HepG2 (cell line): Measurements from ENCODE around the gene AATF. TPM values are rescaled to one million over a fixed set of nuclear protein-coding genes. Genes with fewer than 3 reads are reported as not detected.
A peak's percentile ranks its signal among the peaks of the same experiment; 100 is the strongest.

Experiments
- BCL3 ChIP-seq: sonication (generic); formaldehyde crosslinking; IDR thresholded peaks from 2 replicates; pipeline ENCODE4 v1.5.1; 2020; ENCODE audit warnings: mild to moderate bottlenecking, missing genetic modification reagents, moderate library complexity
- CREB1 ChIP-seq, 2 experiments: fragments of 450-650 bp in 1 of 2; IDR thresholded peaks; 2 replicates each; pipeline ENCODE4 v1.6.1; 2016 to 2017; ENCODE audit warnings: control low read depth in 1 of 2, mild to moderate bottlenecking in 1 of 2, missing compliant biosample characterization in 1 of 2, missing genetic modification characterization in 1 of 2
- DR1 ChIP-seq: sonication (generic); formaldehyde crosslinking; IDR thresholded peaks from 2 replicates; pipeline ENCODE4 v1.8.0; 2021; ENCODE audit warnings: mild to moderate bottlenecking, missing genetic modification reagents, inconsistent platforms
- E2F5 ChIP-seq: sonication (generic); formaldehyde crosslinking; conservative IDR thresholded peaks from 2 replicates; pipeline ENCODE4 v1.4.0; 2020; ENCODE audit warnings: missing genetic modification reagents
- GTF3A ChIP-seq: sonication (generic); formaldehyde crosslinking; conservative IDR thresholded peaks from 2 replicates; pipeline ENCODE4 v1.4.0; 2020; ENCODE audit warnings: mild to moderate bottlenecking, missing genetic modification reagents
- IRF2 ChIP-seq: IDR thresholded peaks from 2 replicates; pipeline ENCODE4 v1.6.1; 2018; ENCODE audit warnings: missing genetic modification reagents, missing compliant biosample characterization
- KDM1A ChIP-seq: IDR thresholded peaks from 2 replicates; pipeline ENCODE4 v1.6.1; 2016; ENCODE audit warnings: missing compliant biosample characterization
- MAFF ChIP-seq: IDR thresholded peaks from 2 replicates; pipeline ENCODE4 v1.6.1; 2011; ENCODE audit warnings: low read depth, low read length, improper control_type of control experiment
- MBD4 ChIP-seq: IDR thresholded peaks from 2 replicates; pipeline ENCODE4 v1.6.1; 2012; ENCODE audit warnings: low read length, inconsistent platforms, borderline replicate concordance
- NFATC3 ChIP-seq: sonication (generic); formaldehyde crosslinking; IDR thresholded peaks from 2 replicates; pipeline ENCODE4 v1.5.1; 2020; ENCODE audit warnings: mild to moderate bottlenecking, missing genetic modification reagents
- SMC3 ChIP-seq: IDR thresholded peaks from 2 replicates; pipeline ENCODE4 v1.6.1; 2011; ENCODE audit warnings: low read length, improper control_type of control experiment
- ZBED4 ChIP-seq: sonication (generic); formaldehyde crosslinking; IDR thresholded peaks from 2 replicates; pipeline ENCODE4 v1.4.0; 2020; ENCODE audit warnings: missing genetic modification reagents, borderline replicate concordance
- ZNF329 ChIP-seq: sonication (generic); formaldehyde crosslinking; IDR thresholded peaks from 2 replicates; pipeline ENCODE4 v1.9.0; 2021; ENCODE audit warnings: low read depth, mild to moderate bottlenecking, missing genetic modification reagents
- ZNF564 ChIP-seq: sonication (generic); formaldehyde crosslinking; IDR thresholded peaks from 2 replicates; pipeline ENCODE4 v1.8.1; 2023; ENCODE audit warnings: mild to moderate bottlenecking, missing genetic modification reagents
- ZNF674 ChIP-seq: sonication (generic); formaldehyde crosslinking; IDR thresholded peaks from 2 replicates; pipeline ENCODE4 v1.5.0; 2020; ENCODE audit warnings: low read depth, mild to moderate bottlenecking, missing genetic modification reagents
- polyA plus RNA-seq, 8 experiments: library from polyadenylated mRNA; depleted of rRNA in 3 of 8; stranded (reverse) in 7 of 8; unstranded in 1 of 8; fragments of >200 nt; fragmentation: Illumina TruSeq in 4 of 8; extraction: Trizol in 4 of 8; gene quantifications; 2 replicates each; pipeline versions ENCODE4 v1.2.1 to v1.2.3, GENCODE V29; 2011 to 2016; ENCODE audit warnings: low read depth in 4 of 8, missing spikeins in 1 of 8, mixed read lengths in 1 of 8; ENCODE audit not compliant: insufficient read depth in 1 of 8
- total RNA-seq, 5 experiments: library from RNA; depleted of rRNA; stranded (reverse); fragments of >200 nt; fragmentation: Illumina TruSeq; extraction: Trizol; gene quantifications; 2 replicates each; pipeline ENCODE4 v1.2.3, GENCODE V29; 2016; ENCODE audit warnings: low read depth in 1 of 5

AATF gene
- total and polyA plus RNA-seq, 2 of the 13 experiments (the other 11 are each of a cell fraction or from before 2014, with no cell fraction given) = 9.1 to 53.3 TPM

- TF ChIP-seq BCL3 (CRISPR knock-in tag) (peak; percentile 99), E2F5 (CRISPR knock-in tag) (peak; percentile 94), CREB1 (IDR thresholded peaks at IDR 0.05) (peak; percentile 88), CREB1 (CRISPR knock-in tag; IDR thresholded peaks at IDR 0.05) (peak; percentile 95), NFATC3 (CRISPR knock-in tag) (peak; percentile 99), IRF2 (peak; percentile 90), MBD4 (no peak), SMC3 (no peak), DR1 (CRISPR knock-in tag) (peak; percentile 78; the same call in 1 of the 2 replicates), ZNF674 (peak; percentile 88; the same call in 1 of the 2 replicates), ZNF329 (CRISPR knock-in tag) (peak; percentile 94), GTF3A (CRISPR knock-in tag) (0 out of 2 replicates have a peak, but pooled peaks have one; percentile 49), ZNF564 (CRISPR knock-in tag) (peak; percentile 99), KDM1A (CRISPR knock-in tag) (no peak), ZBED4 (CRISPR knock-in tag) (peak; percentile 81; the same call in 1 of the 2 replicates), MAFF (no peak)
Measured at GRCh38 chr17:36948717-36949460, at the start of gene AATF (continued).
